NK-92 treated with Interleukin-12 subunit alpha and Interleukin-12 subunit beta, amount 100 ng/mL, for 24 hours (cell line): ENCODE data around the gene SLC6A13.

Source experiments
- DNase-seq: peaks from one replicate; lab custom pipeline; 2025; lab: John Stamatoyannopoulos, UW

Gene SLC6A13

DNA sequence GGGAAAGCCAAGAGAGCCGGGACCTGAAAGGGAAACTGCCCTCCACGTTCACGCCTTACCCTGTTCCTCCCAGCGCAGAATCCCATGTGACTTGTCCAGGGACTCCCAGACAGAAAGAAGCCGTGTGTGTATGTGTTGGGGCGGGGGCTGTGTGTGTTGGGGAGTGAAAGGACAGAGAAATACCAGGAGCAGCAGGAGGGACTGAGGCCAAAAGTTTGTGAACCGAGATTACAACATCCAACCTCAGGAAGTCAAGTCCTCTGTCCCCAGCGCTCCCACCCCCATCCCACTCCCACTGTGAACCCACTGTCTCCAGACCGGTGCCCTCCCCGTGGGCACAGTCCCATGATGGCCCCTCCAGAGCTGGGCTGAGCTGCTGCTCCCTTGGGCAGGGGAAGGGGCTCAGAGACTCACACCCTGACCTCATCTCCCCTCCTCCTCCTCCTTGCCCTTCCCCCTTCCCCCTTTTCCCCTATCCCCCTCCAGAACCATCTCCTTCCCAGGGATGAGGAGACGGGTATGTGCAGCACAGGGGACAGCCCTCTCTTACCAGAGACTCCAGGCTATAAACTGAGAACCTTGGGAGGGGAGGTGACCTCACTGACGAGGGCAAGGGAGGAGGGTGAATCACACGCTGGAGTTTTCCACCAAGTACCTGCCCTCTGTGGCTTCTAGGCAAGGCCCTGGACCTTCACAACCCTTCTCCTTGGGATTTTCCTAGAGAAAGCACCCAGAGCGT is 48.5 kb downstream of the SLC6A13 start, which contains the start of gene SLC6A12:
SLC6A12 (minus strand) TSS at position 155 of the 739 bp plus-strand sequence. CDS start 4,171 bp downstream, outside the sequence.
- no peak for DNase-seq

GRCh38 chr12:213527-213932 is 49.1 kb downstream of the SLC6A13 start:
- no peak for DNase-seq

DNA sequence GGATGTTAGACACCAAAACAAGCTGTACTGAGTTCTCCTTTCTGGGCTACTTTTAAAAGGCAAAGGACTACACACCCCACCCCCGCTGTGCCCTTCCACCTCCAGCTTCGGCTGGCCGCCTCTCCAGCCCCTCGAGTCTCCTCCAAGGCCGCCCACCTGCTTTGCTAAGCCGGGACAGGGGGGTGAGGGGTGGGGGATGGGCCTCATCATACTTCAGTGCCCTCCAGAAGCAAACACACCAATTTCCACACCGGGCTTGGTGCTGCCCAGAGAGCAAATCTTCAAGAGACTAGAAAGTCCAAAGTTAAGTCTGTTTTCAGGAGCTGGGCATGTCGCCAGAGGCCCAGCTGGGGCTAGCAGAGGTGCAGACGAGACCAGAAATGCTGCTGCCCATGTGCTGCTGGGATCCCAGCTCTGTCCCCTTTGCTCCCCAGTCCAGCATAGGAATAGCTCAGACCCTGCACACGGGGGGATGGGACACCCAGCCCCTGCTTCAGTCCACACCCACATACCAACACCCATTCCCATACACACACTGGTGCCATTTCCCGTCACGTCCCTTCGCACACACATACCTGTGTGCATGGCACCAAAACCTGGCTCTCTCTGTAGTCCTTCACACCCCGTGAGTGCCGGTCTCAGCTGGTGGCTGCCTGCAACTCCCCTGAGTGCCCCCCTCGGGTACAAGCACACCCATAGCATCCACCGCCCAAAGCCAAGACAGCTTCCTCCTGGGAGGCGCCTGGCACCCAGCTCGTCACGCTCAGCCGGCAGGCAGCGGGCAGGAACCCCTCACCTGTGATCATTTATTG is 49.7 kb downstream of the SLC6A13 start:
- no peak for DNase-seq

DNA sequence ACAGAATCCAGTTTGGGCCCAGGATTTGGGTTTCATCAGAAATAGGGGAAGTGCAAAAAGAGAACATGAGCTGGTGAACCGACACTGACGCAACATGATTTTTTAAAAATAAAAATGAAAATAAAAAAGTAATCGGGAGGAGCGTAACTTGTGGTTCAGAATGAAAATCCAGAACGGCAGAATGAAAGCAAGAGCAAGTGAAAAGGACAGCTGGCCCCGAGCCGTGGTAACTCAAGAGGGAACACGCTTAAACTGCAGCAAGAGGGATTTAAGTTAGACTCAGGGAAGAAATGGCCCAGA is 50.3 kb downstream of the SLC6A13 start:
- no peak for DNase-seq

DNA sequence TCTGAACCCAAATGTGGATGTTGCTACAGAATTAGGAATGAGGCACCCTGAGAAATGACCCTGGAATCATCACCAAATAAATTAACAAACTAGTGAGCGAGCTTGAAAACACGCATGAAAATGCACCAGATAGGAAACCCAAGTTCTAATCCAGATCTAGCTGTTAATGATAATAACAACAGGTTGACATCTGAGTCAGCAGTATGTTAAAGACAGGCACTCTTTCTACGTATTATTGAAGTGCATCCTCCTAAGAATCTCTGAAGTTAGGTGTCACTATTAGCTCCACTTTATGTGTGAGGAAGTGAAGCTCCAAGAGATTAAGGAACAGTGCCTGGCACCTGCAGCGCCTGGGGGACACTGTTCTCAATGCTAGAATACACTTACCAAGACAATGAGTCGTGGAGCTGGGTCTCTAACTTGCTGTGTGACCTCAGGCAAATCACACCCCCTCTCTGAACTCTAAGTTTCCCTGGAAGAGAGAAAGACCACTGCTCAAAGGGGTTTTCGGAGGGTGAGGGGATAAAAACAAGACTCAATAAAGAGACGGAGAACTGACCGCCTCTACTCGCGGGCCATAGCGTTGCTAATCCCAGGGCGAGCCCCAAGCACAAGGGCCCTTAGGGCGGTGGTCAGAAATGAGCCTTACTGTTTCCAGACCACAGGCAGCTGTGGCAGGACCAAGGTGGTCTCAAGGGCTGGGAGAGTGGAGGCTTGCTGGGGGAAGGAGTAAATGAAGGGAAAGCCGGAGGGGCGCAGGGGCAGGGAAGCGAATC is 50.8 kb downstream of the SLC6A13 start:
- DNase-seq = no peak

DNA sequence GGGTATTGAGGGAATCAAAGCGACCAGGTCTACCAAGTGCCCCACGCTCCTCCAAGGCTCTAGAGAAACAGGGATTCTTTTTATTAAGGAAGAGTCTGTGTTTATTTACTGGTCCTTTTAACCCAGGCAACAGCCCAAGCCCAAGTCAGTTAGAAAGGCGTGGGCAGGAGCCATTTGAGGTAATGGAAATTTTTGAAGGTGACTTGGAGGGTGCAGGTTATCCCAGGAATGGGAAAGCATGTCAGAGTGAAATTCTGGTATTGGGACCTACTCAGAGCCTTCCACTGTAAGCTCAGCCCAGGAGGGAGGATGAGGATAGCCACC is 51.5 kb downstream of the SLC6A13 start:
- DNase-seq = no peak

DNA sequence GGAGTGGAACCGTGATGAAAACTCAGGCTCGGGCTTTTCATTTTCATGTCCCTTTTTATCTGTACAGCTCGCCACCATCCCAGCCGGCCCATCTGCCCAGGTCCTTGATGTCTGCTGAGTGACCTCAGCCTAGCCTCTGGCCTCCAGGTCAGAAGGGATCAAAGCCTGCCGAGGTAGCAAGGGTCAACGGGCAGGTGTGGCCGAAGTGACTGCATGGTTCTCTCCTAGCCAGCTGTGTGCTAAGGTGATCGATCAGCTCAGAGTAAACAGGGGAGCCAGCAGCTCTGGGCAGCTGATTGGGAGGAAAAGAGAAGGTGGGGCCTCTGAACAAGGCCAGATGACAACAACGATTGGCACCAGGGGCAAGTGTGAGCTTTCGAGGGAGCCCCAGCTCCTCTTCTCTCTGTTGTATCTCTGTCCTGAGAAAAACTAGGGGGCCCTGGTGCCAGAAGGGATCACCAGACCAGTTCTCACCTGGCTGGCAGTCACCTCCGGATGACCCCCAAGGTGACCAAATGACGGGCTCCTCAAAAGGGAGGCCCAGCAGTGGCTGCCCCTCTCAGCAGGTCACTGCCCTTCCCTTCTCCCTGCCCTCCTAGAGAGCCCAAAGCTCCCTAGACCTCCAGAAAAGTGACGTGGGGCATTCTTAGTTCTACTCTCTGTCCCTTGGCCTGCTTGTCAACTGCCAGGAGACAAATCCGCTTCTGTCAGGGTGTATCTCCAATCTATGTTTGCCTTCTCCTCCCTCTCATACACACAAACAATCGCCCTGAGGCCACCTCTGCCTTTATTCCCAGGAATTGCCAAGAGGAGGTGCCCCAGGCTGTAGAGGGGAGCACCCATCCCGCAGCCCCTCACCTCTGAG is 52.1 kb downstream of the SLC6A13 start:
- DNase-seq = no peak

- DNase-seq = no peak
These were observed 52.8 kb downstream of the SLC6A13 start for GRCh38 chr12:209851-210250.

- no peak for DNase-seq
These were observed 53.4 kb downstream of the SLC6A13 start for GRCh38 chr12:209246-209645.

DNA sequence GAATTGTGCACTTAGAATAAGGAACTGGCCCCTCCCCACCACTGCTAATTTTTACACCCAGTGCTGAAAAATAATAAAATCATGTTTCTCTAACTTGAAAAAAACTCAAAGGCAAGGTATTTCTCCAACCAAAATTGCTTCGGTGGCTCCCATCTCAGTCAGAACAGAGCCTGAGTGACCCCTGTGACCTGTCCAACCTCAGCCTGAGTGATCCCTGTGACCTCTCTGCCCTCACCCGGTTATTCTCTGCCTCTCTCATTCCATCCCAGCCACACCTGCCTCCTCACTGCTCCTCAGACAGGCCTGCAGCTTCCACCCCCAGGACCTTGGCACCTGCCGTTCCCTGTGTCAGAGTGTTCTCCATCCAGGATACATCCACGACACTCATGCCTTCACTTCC is 53.8 kb downstream of the SLC6A13 start:
- no peak for DNase-seq

GRCh38 chr12:207804-208203 is 54.8 kb downstream of the SLC6A13 start:
- no peak for DNase-seq

GRCh38 chr12:206746-207440 is 55.7 kb downstream of the SLC6A13 start:
- no peak for DNase-seq

DNA sequence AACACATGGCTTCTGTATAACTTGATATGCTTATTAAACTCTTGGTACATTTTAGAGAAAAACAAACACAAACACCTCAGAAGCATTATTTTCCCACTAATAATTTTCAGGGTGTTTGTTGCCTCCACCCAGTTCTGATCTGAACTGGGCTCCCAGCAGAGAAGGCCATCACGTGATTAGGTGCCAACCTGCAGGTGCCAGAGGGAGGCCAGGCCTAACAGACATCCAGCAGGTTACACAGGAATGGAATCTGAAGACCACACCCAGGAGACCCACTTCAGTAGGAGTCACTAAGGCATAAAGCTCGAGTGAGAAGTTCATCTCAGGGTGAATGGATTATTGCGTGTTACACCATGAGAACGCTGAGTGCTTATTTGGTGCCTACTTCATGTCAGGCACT is 57.6 kb downstream of the SLC6A13 start:
- DNase-seq = no peak

GRCh38 chr12:204261-204678 is 58.4 kb downstream of the SLC6A13 start:
- DNase-seq = no peak

DNA sequence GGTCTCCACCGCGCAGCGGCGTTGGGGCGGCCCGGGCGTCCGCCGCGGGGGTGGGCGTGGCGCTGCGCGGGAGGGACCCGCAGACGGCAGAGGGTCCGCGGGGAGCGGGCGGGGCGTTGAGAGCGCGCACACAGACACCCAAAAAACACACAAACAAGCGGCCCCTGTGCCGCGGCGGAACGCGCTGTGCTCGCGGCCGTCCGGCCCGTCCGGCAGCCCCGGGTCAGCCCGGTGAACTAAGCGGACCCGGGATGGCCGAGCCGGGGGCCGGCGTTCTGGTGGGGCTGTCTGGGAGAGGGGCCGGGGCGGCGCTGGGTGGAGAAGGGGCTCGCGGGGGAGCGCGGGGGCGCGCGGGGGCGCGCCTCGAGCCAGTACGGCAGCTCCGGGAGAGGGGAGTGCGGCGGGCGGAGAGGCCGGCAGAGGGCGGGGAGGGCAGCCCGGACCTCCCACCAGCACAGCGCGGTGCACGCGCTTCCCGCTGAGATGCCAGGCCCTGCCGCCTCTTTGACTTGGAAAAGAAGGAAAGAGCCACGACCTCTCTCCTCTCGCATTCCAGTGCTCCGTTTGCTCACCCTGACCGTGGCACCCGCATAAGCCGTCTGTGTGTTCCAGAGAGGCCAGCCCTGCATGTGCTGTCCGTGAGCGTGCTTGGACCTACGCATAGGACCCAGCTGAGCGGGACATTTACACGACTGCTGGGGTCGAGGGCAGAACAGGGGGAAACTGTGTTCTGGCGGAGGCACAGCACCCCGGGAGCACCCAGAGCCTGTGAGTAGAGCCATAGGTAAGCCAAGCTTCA is 59.0 kb downstream of the SLC6A13 start:
- no peak for DNase-seq

GRCh38 chr12:203074-203461 is 59.6 kb downstream of the SLC6A13 start:
- no peak for DNase-seq

DNA sequence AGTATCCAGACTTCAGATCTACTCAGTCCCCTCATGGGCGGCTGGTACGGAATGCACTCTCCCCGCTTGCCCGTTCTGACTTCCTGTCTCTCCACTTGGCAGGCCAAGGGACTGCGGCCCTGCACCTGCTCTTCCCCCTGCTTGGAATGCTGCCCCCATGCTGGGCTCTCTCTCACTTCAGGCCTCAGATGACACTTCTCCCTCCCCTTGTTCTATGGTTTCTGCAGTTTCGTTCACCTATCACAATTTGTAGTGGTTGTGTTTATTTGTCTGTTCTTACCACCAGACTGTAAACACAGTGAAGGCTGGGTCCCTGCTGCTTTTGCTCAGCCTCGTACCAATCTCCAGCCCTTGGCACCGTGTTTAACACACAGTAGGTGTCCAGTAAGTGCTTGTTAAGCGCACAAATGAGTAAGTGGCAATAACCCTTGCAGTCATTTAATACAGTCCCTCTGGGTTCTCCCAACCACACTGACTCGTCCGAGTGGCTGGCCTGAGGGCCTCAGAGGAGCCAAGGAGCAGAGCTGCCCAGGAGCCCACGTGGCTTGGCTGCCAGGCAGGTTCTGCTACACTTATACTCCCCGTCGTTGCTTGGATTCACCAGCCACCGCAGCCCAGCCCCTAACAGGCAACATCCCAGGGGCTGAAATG is 60.4 kb downstream of the SLC6A13 start:
- no peak for DNase-seq

DNA sequence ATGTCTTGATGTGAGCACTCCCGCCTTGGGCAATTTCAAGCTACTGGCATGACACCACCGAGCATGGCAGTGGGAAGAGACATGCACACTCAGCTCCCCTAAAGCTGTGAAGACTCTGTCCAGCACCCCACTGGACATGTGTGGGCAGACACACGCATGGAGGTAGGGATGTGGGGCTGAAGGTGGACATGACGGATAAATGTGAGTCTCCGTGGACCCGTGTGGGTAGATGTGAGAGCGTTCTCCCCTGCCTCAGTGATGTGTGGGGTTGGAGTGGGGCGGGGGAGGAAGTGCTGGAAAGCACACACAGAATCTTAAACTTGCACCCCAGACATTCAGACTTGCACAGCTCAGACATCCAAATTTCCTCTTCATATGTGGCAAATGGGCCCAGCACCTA is 61.3 kb downstream of the SLC6A13 start:
- no peak for DNase-seq

DNA sequence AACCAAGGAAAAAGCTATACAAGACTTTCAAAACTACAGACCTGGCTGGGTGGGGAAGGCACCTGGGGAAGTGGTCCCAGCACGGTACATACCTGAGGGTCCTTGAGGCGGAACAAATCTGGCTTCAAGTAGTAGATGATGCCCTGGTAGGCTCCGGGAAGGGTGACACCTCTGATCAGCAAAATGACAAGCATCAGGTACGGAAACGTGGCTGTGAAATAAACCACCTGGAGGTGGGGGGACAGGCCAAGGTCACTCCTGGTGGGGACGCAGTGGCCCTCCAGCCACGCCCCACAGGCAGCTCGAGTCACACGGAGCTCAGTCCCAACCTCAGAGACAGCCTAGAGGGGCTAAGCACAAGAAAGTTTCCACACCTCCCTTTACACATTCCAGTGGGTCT is 63.9 kb downstream of the SLC6A13 start:
- no peak for DNase-seq
